NCI-H1417 treated with DMSO at 0.1 percent for 48 hours (cell line): ENCODE measurements around the gene FBXO11.
"Not testable (repeated sequence)": the region's sequence is repeated elsewhere in the genome, so short reads cannot be mapped to it uniquely, and the experiment has no call there.

Source experiments
- DNase-seq: peaks from one replicate; lab custom pipeline; 2025; lab: John Stamatoyannopoulos, UW

The FBXO11 gene

DNA sequence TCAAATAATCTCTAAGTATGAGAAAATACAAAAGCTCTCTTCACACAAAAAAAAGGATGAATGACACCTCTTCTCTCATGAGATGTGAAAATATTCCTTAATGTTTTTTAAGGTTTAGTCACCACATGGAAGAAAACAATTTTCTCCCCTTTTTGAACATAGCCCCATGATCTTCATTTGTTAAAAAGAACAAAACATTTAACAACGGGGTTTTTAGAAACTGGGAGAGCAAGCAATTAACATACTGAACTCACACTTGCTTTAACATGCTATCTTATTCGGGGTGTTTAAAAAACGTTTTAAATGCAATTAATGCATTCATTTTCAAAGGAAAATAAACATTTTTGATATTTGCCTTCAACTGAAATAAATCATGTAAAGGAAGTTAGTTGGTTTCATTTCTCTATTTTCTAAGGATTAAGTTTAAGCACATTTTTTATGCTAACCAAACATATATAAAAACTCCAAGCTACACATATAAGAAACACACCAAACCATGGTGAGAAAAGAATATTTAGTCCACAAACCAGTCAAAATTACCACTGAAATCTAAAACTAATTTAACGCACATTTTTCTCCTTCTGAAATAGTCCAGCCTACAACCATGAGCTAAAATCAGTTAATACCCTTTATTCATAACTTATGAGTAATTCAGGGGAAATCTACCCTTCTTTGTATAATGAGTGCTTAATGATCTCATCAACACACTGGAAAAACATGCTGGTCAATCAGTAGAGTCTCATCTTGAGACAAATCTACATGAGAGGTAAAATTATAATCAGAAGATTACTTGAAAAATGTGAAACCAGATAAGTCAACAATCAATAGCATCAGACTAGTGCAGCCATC, 8.2 kb downstream of the FBXO11 start:
- DNase-seq, result no peak

DNA sequence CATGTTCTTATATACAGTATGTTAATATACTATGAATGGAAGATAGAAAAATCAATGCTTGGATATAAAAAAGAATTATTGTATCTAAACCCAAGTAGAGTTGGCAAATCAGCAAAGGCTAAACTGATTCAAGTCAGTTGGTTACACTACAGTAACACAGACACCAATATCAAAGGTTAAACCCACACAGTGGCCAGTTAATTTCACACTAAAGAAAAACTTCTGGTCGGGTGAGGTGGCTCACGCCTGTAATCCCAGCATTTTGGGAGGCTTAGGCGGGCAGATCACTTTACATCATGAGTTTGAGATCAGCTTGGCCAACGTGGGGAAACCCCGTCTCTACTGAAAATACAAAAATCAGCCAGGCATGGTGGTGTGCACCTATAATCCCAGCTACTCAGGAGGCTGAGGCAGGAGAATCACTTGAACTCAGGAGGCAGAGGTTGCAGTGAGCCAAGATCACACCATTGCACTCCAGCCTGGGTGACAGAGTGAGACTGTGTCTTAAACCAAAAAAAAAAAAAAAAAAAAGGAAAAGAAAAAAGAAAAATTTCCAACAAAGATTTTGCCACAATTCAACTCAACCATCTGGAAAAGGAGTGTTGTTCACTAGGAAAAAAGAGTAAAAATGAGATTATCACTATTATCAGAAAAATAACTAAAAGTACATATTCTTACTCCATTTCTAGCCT, 9.0 kb downstream of the FBXO11 start:
- not testable (repeated sequence) for DNase-seq

DNA sequence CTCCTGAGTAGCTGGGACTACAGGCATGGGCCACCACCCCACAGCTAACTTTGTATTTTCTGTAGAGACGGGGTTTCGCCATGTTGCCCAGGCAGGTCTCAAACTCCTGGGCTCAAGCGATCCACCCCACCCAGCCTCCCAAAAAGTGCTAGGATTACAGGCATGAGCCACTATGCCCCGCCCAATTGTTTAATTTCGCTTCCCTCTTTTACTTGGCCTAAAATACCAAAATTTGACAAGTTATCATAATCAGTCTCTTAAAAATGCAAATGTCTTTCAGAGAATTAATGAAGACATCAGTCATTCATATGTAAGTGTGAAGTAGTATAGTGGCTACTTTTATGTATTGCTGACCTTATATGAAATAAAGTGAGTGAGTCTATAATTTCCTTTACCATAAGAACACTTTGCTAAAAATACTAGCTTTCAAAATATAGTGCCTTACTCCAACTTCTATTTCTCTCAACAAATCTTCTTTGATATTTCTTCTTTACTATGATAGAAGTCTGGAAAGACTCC, 9.8 kb downstream of the FBXO11 start:
- DNase-seq, result no peak

DNA sequence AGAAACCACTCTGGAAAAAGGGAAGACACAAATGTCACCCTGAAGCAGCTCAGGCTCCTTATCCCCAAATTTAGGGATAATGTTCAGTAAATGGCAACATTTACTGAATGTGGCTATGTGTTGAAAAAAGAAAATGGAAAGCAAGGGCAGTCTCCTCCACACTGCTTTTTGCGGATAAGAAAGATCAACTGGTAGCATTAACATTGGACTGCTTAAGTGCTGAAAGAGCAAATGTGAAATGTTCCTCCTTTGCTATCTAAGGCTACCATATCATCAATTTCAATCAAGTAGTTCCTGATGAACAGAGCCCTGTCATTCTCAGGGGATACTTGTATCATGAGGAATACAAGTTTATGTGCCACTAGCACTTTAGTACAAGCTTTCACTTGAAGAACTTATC, 12.5 kb downstream of the FBXO11 start:
- no peak for DNase-seq

DNA sequence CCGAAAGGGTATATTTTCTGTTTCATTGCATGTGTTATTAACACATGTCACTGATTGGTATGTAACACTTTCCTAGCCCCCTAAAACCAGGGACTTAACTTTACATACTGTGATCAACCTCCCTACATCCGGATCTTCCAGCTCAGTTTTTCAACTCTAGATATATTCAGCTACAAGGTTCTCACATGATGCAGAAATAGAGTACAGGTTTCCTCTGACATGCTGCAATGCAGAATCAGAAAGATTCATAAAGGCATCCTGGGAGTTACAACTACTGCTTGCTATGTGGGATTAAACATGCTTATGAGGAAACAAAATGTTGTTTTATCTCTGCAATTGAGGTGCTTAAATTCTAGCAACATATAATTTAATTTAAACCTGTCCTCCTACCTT, 14.0 kb downstream of the FBXO11 start:
- no peak for DNase-seq

DNA sequence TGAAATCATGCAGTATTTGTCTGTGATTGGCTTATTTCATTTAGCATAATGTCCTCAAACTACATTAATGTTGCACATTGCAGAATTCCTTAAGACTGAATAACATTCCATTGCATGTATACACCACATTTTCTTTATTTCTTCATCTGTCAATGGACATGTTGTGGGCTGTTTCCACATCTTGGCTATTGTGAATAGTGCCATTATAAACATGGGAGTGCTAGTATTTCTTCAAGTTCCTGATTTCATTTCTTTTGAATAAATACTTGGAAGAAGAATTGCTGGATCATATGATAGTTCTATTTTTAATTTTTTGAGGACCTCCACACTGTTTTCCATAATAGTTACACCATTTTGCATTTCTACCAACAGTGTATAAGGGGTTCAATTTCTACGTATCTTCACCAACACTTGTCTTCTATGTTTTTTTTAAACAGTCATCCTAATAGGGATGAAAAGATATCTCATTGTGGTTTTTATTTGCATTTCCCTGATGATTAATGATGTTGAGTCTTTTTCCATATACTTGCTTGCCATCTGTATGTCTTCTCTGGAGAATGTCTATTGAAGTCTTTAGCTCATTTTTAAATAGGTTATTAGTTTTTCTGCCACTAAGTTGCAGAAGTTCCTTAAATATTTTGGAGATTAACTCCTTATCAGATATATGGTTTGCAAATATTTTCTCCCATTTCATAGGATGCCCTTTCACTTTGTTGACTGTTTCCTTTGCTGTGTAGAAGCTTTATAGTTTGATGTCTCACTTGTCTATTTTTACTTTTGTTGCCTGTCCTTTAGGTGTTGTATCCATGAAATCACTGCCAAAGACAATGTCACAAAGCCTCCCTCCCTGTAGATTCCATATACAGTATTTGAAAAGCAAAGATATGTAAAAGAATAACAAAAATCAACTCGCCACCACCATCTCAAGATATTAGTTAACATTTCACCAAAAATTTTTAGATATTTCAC, 14.6 kb downstream of the FBXO11 start:
- no peak for DNase-seq

DNA sequence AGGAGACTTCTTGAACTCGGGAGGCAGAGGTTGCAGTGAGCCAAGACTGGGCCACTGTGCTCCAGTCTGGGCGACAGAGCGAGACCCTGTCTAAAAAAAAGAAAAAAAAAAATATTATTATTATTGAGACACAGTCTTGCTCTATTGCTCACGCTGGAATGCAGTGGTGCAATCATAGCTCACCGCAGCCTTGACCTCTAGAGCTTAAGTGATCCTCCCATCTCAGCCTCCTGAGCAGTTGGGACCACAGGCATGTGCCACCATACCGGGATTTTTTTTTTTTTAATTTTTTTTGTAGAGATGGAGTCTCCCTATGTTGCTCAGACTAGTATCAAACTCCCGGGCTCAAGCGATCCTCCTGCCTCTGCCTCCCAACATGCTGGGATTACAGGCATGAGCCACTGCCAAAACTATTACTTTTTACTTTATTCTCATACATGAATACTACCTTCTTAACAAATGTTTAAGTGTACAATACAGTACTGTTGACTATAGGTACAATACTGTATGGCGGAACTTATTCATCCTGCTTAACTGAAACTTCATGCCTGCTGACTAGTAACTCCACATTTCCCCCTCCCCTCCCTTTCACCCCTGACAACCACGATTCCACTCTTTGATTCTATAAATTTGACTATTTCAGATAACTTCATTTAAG, 15.5 kb downstream of the FBXO11 start:
- DNase-seq, result no peak

DNA sequence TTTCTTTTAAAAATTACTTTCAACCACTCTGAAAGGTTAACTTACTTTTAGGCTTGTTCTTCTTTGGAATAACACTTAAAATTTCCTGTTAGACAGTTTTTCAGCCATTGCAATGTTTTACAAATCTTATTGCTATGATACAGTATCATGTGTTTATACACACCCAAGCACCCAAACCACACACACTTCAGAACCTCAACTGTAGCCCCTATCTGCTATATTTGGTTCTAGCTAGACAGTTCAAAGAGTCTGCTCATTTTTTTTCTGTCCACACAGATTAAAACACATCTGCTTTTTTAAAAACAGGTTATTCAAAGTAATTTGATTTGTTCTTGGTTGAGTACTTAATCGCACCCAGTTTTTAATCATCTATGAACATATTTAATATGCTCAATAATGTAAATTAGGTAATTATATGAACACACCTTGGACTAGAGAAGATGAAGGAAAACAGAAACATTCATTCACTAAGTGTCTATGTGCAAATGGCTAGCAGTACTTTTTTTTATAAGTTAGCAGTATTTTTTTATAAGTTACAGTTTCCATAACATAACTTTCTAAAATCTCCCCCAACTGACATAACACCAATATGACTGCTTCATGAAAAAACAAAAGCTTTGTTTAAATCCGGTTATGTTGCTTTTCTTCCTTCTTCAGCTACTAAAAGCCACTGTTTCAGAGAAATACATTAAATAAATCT, 17.6 kb downstream of the FBXO11 start:
- DNase-seq, result no peak

DNA sequence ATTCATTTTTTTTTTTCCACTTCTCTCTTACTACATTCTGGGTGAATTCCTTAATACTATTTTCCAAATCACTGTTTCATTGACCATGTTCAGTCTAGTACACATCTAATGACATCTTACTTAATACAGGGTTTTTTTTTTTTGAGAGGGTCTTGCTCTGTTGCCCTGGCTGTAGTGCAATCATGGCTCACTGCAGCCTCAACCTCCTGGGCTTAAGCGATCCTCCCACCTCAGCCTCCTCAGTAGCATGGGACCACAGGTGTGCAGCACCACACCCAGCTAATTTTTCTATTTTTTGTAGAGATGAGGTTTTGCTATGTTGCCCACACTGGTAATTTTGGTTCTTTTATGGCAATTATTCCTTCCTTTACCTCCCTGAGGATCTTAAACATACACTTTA, 29.4 kb downstream of the FBXO11 start:
- DNase-seq, result no peak

DNA sequence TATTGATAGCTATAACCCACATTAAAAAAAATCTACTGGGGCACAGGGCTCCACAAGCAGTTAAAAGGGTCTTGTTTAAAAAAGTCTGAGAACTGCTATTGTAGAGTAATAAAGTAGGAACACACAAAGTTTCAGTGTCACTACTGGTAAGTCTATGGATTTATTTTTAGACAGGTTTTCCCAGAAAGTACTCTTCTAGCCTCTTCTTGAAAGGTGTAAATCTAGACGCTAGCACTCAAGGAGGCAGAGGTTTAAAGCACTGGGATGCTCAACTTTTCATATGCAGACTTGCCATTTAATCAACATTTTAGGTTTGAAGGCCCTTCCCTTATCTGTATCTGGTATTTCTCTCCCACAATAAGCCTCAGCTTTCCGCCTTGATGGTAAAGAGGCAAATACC, 33.4 kb downstream of the FBXO11 start:
- no peak for DNase-seq

DNA sequence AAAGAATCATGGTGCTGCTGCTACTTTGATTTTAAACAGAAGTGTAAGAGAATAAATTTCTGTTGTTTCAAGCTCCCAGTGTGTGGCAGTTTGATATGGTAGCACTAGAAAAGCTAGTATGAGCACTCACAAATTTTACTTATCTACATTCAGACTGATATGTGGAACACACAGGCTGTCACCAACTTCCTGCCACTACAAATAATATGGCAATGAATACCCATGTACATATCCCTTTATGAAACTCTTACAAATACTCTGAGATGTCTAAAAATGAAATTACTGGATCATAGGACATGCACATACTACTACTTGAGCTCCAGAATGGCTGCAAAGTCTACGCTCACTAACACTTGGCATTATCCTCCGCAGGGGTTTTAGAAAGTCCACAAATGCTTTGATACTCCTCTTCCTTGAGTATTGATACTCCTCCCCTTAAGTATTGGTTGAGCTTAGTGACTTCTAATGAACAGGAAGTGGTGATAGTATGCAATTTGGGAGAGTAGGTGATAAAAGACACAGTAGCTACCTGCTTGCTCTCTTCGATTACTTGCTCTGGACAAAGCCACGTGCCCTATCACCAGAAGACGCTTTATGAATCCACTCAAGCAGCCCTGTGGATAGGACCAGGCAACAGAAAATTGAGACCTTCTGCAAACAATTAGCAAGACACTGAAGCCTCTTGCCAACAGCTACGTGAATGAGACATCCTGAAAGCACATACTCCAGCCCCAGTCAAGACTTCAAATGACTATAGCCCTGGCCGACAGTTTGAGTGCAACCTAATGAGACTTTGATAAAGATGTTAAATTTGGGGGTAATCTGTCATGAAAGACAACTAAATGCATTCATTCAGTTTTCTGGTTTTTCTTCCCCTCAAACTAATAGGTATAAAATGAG, 35.4 kb downstream of the FBXO11 start:
- no peak for DNase-seq

DNA sequence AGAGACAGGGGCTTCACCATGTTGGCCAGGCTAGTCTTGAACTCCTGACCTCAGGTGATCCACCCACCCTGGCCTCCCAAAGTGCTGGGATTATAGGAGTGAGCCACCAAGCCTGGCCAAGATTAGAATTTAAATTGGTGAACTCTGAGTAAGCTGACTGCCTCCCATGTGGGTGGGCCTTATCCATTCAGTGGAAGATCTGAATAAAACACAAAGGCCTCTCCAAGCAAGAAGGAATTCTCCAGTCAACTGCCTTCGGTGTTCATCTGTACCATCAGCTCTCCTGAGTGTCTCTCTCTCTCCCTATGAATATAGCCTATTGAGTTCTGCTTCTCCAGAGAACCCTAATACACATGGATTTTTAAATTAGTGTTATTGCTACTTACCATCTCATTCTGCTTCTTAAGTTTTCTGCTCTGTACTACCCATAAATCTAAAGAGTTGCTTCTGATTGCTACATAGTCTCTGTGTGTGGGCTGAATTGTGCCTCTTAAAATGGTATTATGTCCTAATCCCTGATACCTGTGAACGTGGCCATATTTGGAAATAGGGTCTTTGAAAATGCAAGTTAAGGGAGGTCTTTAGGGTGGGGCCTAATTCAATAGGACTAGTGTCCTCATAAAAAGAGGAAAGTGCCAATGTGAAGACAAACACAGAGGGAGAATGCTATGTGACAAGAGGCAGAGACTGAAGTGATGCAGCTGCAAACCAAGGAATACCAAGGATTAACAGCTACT, 36.3 kb downstream of the FBXO11 start:
- DNase-seq, result no peak

DNA sequence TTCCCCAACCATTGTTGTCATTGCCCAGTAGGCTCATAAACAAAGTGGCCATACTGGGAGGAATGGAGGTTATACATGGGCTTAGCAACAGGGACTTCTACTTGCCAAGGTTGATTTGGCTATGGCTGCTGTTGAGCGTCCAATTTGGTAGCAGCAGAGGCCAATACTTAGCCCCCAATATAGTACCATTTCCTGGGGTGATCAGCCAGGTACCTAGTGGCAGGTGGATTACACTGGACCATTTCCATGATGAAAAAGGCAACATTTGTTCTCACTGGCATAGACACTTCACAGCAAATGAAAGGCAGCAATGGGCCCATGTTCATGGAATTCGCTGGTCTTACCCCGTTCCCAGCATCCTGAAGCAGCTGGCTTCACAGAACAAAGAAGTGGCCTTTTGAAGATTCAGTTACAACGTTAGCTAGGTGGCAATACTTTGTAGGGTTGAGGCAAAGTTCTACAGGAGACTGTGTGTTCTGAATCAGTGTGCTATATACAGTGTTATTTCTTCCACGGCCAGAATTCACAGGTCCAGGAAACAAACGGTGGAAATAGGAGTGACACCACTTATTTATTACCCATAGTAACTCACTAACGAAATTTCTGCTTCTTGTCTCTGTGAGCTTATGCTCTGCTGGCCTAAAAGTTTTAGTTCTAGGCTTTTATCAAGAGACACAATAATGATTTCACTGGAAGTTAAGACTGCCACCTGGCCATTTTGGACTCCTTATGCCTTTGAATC, 37.5 kb downstream of the FBXO11 start:
- DNase-seq, result no peak

DNA sequence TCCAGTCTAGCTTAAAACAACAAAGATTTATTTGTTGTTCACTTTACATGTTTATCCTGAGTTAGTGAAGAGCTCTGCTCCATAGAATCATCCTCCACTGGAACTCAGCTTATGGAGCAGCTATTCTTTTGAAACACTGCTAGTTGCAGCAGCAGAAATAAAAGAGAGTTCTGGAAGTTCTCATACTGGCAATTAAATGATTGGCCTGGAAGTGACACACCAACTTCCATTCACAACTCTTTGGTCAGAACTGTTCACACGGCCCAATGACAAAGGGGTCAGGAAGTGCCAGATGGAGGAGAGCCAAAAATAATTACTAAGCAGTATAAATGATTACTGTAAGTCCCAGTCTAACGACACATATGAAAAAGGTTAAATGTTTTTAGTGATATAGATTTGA, 39.1 kb downstream of the FBXO11 start:
- no peak for DNase-seq

DNA sequence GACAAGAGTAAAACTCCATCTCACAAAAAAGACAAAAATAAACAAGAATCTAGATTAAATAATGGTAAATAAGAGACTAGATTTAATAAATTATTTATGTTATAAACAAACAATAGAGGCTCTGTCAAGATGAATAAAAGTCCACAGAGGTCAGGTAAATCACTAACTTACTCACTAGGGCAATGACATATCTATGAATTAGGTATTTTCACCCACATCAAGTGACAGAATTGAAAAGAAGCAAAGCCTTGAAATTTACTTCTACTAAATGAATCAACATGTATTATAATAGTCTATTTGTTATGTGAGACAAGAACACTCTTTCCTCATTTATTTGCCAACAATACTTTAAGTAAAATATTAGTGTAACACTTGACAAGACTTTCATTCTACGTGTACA, 41.7 kb downstream of the FBXO11 start:
- DNase-seq, result no peak

DNA sequence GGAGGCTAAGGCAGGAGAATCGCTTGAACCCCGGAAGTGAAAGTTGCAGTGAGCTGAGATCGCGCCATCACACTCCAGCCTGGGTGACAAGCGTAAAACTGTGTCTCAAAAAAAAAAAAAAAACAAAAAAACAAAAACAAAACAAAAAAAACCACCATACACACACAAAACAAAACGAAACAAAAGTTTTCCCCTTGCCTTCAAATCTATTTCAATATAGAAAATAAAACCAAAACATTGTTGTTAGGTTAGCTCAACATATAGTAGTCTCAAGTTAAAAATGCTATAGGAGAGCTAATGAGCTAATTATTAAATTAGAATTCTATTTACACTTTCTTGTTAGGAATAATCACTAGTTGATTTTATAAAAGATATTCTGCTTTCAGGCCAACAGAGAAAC, 43.3 kb downstream of the FBXO11 start:
- no peak for DNase-seq

DNA sequence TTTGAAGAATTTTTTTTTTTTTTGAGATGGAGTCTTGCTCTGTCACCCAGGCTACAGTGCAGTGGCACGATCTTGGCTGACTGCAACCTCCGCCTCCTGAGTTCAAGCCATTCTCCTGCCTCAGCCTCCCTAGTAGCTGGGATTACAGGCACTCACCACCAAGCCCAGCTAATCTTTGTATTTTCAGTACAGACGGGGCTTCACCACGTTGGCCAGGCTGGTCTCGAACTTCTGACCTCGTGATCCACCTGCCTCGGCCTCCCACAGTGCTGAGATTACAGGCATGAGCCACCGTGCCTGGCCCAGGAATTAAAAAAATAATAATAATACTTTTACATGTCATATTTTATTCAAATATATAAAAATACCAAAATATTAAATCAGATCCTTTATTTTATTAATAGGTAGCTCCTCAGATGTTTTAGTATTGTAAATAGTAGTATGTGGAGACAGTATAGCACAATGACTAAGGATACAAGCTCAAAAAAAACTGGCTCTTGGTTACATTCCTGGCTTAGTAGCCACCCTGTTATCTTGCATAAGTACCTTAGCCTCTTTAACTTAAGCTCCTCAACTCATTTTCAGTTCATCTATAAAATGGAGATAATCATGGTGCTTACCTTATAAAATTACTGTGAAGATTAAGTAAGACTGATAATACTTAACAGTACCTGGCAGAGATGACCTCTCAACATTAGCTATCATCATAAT, 53.1 kb downstream of the FBXO11 start:
- not testable (repeated sequence) for DNase-seq

DNA sequence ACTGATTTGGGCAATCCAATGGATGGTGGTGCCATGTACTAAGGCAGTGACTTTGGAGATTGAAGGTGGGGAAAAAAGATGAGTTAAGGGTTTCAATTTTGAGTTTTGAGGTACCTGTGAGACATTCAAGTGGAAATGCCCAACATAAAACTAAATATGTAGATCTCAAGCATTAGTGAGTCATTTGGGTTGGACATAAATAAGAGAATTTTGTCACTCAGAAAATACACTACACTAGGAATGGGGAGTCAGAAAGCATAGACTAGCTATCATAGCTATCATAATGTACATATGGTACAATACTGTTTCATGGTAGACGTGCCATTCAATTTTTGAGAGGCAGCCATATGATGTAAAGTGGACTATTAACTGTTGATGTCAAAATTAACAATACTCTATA, 56.1 kb downstream of the FBXO11 start:
- DNase-seq, result no peak
